DND-41 (cell line): ENCODE data around the gene CYCS.

Experiments used
- ATAC-seq: fragments of 200-7000 bp; cut with Tn5 transposase; 3 replicates; pipeline ENCODE4 v1.9.1; 2021; ENCODE audit warnings: low read depth; ENCODE audit not compliant: insufficient read depth
- DNase-seq: peaks from one replicate; pipeline ENCODE4 v3.0.0-alpha.2; 2020
- H2AFZ ChIP-seq: 2 replicates; pipeline ENCODE4 v1.6.0; 2012; ENCODE audit warnings: low read depth, low read length
- H3K27ac ChIP-seq: 2 replicates; pipeline ENCODE4 v1.5.1; 2012; ENCODE audit warnings: low read length, inconsistent platforms
- H3K27me3 ChIP-seq: fragments of 200-600 bp; sonication (generic); 2 replicates; pipeline ENCODE4 v1.6.0; 2012; ENCODE audit warnings: low read length, mild to moderate bottlenecking, inconsistent platforms; ENCODE audit not compliant: insufficient read depth, poor library complexity
- H3K36me3 ChIP-seq: 2 replicates; pipeline ENCODE4 v1.5.1; 2012; ENCODE audit warnings: low read length, inconsistent platforms; ENCODE audit not compliant: insufficient read depth
- H3K4me1 ChIP-seq: 2 replicates; pipeline ENCODE4 v1.5.1; 2012; ENCODE audit warnings: mild to moderate bottlenecking, low read length; ENCODE audit not compliant: insufficient read depth
- H3K4me2 ChIP-seq: 2 replicates; pipeline ENCODE4 v1.6.0; 2012; ENCODE audit warnings: mild to moderate bottlenecking, moderate library complexity, low read length, inconsistent platforms; ENCODE audit not compliant: insufficient read depth
- H3K4me3 ChIP-seq, 2 experiments: fragments of 200-600 bp in 1 of 2; shearing (Covaris generic) in 1 of 2; 2 replicates each; pipeline ENCODE4 v1.5.1; 2012 to 2016; ENCODE audit warnings: inconsistent platforms in 2 of 2, low read length in 2 of 2, mild to moderate bottlenecking in 2 of 2, low read depth in 1 of 2, moderate library complexity in 1 of 2
- H3K79me2 ChIP-seq: 2 replicates; pipeline ENCODE4 v1.6.0; 2012; ENCODE audit warnings: low read length, inconsistent platforms; ENCODE audit not compliant: insufficient read depth
- H3K9ac ChIP-seq: 2 replicates; pipeline ENCODE4 v1.6.0; 2012; ENCODE audit warnings: low read depth, mild to moderate bottlenecking, inconsistent platforms, low read length, moderate library complexity
- H3K9me3 ChIP-seq: 2 replicates; pipeline ENCODE4 v1.5.1; 2012; ENCODE audit warnings: low read length, moderate library complexity, mild to moderate bottlenecking, inconsistent platforms; ENCODE audit not compliant: insufficient read depth, severe bottlenecking
- H4K20me1 ChIP-seq: 2 replicates; pipeline ENCODE4 v1.6.0; 2012; ENCODE audit warnings: low read length; ENCODE audit not compliant: insufficient read depth
- CTCF ChIP-seq: IDR thresholded peaks from 2 replicates; pipeline ENCODE4 v1.5.1; 2012; ENCODE audit warnings: borderline replicate concordance, low read length, moderate library complexity, mild to moderate bottlenecking; ENCODE audit not compliant: poor library complexity, severe bottlenecking; ENCODE audit errors: extremely low read depth
- EZH2 ChIP-seq: IDR thresholded peaks from 3 replicates; pipeline ENCODE4 v1.6.1; 2012; ENCODE audit warnings: borderline replicate concordance, low read depth, mild to moderate bottlenecking, moderate library complexity, low read length, inconsistent platforms; ENCODE audit not compliant: severe bottlenecking

The CYCS gene

GRCh38 chr7:25134358-25135010 is 9.4 kb upstream of the CYCS start:
- Histone ChIP-seq H3K4me3 (no peak overlapping the region), H3K27ac (no peak overlapping the region), H3K4me1 (peaks cover 9% of the 10 kb centered on the region), H4K20me1 (no peaks in the 10 kb centered on the region), H3K79me2 (no peaks in the 10 kb centered on the region), H3K36me3 (no peaks in the 10 kb centered on the region), H3K27me3 (no peaks in the 10 kb centered on the region), H3K4me2 (no peak overlapping the region), H3K9ac (no peak overlapping the region), H2AFZ (no peak overlapping the region), H3K9me3 (no peaks in the 10 kb centered on the region)
- ATAC-seq (no peak), DNase-seq (no peak)
- no peak for TF ChIP-seq CTCF

GRCh38 chr7:25132430-25132829 is 7.4 kb upstream of the CYCS start:
- ATAC-seq: peak; percentile 74
- no peak overlapping the region for H3K4me2 ChIP-seq
- peaks cover 9% of the 10 kb centered on the region for H3K4me1 ChIP-seq
- H3K36me3 ChIP-seq: no peaks in the 10 kb centered on the region
- no peaks in the 10 kb centered on the region for H4K20me1 ChIP-seq
- TF ChIP-seq CTCF (no peak), EZH2 (no peak)
- H3K79me2 ChIP-seq: no peaks in the 10 kb centered on the region
- no peaks in the 10 kb centered on the region for H3K9me3 ChIP-seq
- H2AFZ ChIP-seq: peak overlapping the region; percentile 54; the same call in 1 of the 2 replicates
- H3K27ac ChIP-seq: no peak overlapping the region
- no peaks in the 10 kb centered on the region for H3K27me3 ChIP-seq
- no peak overlapping the region for H3K9ac ChIP-seq
- H3K4me3 ChIP-seq: no peak overlapping the region
- DNase-seq: no peak

- TF ChIP-seq EZH2 (no peak), CTCF (no peak)
- no peak for DNase-seq
- Histone ChIP-seq H3K9ac (no peak overlapping the region), H3K36me3 (peaks cover 18% of the 10 kb centered on the region), H4K20me1 (peaks cover 15% of the 10 kb centered on the region; the same call in 1 of the 2 replicates), H3K4me2 (no peak overlapping the region), H3K4me1 (peaks cover 20% of the 10 kb centered on the region), H3K9me3 (no peaks in the 10 kb centered on the region), H3K4me3 (no peak overlapping the region), H3K79me2 (peaks cover 30% of the 10 kb centered on the region), H3K27me3 (no peaks in the 10 kb centered on the region), H2AFZ (no peak overlapping the region; the same call in 1 of the 2 replicates), H3K27ac (no peak overlapping the region)
- ATAC-seq: no peak
Measured at GRCh38 chr7:25126751-25127150, 1.7 kb upstream of the CYCS start.
